COLO829 (cell line): ENCODE measurements around the gene B4GALT5.
"Not testable (repeated sequence)": the region's sequence is repeated elsewhere in the genome, so short reads cannot be mapped to it uniquely, and the experiment has no call there.

Source experiments
- DNase-seq: peaks from one replicate; pipeline ENCODE4 v3.0.0; 2012; ENCODE audit warnings: low spot score

Gene B4GALT5

DNA sequence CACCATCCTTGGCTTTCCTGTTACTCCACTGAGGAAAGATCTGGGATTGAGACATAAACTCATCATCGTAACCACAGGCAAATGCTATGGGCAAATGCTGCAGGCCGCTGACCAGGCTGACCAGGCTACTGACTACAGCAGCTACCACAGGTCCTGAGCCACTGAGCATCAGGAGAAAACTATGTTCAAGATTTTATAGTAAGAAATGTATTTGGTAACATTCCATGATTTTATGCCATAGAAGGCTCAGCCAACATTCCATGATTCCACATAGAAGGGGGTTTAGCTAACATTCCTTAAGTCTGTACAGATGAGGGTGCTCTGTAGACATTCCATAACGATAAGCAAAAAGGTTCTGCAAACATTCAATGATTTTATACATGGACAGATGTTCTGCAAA is 16.1 kb upstream of the B4GALT5 start:
- no peak for DNase-seq

DNA sequence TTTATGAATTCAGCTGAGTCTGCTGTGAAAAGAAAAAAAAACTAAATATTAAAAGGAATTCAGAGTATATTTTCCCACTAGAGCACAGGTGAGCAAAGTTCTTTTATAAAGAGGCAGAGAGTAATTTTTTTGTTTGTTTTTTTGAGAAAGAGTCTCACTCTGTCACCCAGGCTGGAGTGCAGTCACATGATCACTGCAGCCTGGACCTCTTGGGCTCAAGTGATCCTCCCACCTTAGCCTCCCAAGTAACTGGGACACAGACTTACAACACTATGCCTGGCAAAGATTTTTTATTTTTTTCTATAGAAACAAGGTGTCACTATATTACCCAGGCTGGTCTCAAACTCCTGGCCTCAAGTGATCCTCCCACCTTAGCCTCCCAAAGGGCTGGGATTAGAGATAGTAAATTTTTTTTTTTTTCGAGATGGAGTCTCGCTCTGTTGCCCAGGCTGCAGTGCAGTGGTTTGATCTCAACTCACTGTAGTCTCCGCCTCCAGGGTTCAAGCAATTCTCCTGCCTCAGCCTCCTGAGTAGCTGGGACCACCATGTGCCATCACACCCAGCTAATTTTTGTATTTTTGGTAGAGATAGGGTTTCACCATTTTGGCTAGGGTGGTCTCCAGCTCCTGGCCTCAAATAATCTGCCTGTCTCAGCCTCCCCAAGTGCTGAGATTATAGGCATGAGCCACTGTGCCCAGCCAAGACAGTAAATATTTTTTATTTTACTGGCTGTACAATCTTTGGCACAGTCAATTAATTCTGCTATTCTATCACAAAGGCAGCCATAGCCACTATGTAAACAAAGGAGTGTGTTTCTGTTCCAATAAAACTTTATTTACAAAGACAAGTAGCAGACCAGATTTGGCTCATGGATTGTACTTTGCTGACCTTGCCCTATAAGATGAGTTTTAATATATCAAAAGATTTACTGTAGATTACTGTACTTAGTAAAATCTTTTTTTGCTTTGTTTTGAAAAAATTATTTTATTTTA is 14.5 kb upstream of the B4GALT5 start:
- DNase-seq, result no peak

DNA sequence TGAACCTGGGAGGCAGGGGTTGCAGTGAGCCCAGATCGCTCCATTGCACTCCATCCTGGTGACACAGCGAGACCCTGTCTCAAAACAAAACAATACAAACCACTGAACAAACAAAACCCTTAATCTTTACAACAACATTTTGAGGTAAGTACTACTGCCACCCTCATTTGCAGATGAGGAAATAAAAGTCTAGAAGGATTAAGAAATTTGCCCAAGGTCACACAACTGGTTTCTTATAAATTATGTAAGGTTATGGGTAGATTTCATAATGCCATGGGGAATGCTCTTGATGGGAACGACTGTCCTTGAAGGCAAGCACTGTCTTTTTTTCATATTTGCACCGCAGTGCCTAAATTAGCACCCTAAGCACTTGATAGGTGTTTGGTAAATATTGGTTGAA is 13.8 kb upstream of the B4GALT5 start:
- no peak for DNase-seq

DNA sequence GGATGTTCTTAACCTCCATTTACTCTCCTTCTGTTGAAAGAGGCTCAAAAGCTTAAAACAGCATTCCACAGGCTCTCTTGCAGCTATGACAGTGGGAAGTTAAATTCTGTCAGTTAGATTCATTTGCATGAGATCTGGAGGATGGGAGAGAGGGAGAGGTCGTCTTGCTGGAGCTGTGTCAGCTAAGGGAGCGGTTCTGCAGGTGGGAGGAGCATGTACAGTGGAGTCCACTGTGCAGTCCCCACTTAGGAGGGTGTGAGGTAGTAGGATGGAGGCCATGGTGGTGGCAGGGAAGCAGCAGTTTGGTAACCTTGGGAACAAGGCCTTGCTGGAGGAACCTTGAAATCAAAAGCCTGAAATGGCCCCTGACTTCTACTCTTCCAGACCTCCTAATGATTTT is 12.0 kb upstream of the B4GALT5 start:
- no peak for DNase-seq

DNA sequence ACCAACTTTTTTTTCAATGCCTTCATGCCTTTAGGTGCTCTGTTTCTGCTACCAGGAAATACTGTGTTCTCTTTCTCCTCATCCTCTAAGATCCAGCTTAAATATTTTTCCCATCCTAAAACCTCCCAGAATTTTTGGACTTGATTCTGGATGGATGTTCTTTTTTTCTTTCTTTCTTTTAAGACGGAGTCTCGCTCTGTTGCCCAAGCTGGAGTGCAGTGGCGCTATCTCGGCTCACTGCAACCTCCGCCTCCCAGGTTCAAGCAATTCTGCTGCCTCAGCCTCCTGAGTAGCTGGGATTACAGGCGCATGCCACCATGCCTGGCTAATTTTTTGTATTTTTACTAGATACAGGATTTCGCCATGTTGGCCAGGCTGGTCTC is 11.5 kb upstream of the B4GALT5 start:
- not testable (repeated sequence) for DNase-seq

DNA sequence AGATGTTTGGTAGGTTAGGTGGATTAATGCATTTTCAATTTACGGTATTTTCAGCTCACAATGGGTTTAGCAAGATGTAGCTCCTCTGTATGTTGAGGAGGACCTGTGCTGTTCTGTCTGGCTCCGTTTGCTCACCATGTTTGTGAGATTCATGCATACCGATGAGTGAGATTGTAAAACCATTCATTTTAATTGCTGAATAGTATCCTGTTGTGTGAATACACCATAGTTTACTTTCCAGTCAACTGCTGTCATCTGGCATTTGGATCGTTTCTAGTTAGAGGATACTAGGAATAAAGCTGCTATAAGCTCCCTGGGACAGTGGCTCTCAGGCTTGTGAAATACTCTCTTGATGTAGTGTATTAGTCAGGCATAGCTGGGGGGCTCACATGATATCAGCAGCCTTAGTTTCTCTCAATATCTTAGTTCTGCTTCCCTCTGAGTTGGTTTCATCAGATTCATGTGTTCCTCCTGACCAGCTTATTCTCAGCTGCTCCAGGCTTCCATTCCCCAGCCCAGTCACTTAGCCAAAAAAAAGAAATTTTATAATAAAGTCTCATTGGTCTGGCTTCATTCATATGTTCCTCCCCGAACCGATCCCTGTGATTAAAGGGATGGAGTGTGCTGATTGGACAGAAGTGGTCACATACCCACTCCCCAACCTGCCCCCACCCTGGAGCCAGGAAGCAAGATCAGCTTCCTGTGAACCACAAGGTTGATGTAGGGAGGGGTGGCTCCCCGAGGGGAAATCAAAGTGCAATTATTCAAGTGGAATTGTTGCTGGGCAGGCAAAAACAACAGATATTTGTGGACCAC is 10.9 kb upstream of the B4GALT5 start:
- peak; percentile 80 for DNase-seq

DNA sequence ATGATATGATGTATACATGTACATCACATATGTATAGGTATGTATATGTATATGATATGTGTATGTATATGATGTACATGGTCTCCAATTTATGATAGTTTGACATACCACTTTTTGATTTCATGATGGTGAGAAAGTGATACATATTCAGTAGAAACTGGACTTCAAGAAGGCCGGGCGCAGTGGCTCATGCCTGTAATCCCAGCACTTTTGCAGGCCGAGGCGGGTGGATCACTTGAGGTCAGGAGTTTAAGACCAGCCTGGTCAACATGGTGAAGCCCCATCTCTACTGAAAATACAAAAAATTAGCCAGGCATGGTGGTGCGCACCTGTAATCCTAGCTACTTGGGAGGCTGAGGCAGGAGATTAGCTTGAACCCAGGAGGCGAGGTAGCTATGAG is 10.1 kb upstream of the B4GALT5 start:
- not testable (repeated sequence) for DNase-seq

DNA sequence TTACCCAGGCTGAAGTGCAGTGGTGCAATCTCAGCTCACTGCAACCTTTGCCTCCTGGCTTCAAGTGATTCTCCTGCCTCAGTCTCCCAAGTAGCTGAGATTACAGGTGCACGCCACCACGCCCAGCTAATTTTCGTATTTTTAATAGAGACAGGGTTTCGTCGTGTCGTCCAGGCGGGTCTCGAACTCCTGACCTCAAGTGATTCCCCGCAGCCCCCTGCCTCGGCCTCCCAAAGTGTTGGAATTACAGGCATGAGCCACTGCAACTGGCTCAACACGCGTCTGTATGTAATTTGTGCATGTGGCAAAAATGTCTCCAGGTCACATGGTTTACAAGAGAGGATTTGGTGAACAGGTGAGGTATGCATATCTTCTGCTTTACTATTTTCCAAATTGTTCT is 7.6 kb upstream of the B4GALT5 start:
- DNase-seq, result not testable (repeated sequence)

DNA sequence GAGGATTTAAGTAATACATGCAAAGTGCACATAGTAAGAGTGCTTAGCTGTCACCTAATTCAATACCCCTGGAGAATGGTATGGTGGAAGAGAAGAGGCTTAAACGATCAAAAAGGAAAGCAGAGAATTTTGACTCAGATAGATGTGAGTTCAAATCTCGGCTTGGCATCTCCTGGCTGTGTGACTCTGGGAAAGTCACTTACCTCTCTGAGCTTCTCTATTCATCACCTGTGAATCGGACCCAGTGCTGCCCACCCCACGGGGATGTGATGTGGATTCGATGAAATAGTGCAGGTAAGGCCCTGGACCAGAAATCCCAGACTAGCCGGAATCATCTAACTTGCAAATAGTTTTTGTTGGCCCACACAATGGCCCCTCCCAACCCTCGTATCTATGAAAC is 1.8 kb upstream of the B4GALT5 start:
- DNase-seq, result no peak

DNA sequence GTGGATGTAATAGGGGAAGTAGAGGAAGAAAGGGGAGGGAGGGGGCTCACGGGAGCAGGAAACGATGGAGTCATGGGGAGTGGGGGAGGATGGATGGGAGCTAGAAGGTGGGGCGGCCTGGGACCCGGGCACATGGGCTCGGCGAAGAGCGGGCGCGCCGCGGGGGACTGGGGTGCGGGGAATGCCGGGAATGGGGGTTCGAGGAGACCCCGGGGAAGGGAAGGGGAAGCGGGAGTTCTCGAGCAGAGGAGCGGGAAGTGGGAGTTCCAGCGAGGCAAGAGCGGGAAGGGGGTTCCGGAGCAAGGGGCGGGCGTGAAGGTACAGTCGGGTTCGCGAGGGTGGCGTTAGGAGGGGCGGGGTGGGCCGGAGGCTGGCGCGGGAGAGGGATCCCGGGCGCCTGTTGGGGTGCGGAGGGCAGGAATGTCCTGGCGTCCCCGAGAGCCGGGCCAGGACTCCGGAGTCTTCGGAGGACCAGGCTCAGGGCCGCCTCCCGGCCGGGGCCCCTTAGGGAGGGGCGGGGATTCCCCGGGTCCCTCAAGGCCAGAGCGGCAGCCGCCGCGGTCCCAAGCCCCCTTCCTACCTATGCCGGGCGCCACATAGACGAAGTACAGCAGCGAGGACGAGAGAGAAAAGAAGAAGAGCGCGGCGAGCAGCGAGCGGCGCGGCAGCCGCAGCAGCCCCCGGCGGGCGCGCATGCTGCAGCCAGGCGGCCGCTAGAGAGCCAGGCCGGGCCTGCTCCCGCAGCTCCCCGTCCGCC is 504 bp downstream of the B4GALT5 start:
- DNase-seq, result no peak

DNA sequence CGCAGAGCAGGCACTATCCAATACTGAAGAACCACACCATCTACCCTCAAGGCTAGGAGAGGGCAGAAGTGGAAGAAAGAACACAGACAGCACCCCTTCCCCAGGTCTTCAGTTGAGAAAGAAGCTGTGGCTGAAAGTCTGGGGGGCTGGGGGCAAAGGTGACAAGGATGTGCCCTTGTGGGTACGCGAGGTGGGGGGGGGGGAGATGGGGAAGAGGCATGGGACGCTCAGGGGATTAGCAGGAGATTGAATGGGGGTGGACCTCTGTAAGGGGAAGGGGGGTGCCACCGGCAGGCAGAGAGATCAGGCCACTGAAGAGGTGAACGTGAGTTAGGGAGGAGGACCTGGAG is 1.1 kb downstream of the B4GALT5 start:
- no peak for DNase-seq

DNA sequence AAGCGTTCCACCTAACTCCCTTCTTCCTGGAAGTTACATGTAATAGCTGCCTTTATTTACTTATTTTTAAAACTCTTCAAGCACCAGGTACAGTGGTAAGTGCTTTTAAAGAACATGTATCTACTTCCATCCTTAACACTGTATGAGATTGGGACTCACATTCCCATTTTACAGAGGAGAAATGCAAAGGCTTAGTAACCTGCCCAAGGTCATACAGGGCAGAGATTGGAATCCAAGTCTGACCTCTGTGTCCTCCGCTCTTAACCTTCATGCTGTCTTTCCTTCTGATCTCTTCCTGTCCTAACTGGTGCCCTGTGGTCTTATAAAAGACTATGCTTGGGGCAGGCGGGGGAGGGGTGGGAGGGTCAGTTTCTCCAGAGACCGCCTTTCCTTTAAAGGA is 1.6 kb downstream of the B4GALT5 start:
- no peak for DNase-seq

DNA sequence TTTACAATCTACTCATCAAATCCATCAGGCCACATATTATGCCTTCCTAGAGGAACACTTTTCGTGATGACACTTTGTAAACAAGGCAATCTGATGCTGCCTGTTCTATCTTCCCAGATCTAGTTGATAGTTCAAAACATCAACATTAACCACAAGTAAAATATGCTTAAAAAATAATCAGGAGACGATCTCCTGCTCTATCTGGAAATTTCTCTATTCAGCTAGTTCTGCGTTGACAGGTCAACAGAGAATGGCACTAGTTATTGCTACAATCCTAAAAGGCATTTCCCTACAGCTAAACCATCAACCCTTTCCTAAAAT is 2.1 kb downstream of the B4GALT5 start:
- DNase-seq, result no peak

DNA sequence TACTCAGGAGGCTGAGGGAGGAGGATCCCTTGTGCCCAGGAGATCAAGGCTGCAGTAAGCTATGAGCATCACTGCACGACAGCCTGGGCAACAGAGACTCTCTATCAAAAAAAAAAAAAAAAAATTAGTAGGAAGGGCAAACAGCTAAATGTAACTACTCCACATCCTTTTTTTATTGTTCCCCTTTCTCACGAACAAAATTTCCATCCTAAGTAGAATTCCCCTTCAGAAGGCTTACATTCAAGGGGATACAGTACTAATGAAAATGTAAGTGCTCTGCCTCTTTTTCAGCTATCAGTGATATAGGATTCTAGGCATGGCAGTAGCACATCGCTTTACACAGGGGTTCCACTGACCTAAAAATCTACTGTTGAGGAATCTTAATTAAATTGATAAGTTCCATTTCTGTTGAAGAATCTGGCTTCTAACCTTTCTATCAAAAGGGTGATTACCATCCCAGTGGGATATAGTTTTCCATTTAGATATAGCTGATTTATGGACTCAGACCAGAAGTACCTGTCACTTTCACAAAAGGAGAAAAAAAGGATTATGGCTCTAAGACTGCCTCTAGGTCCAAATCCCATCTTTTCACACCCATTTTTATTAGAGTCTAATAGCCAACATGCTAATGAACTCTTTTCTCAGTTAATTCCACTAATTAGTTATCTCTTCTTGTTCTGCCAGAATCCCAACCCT is 2.6 kb downstream of the B4GALT5 start:
- DNase-seq, result no peak

DNA sequence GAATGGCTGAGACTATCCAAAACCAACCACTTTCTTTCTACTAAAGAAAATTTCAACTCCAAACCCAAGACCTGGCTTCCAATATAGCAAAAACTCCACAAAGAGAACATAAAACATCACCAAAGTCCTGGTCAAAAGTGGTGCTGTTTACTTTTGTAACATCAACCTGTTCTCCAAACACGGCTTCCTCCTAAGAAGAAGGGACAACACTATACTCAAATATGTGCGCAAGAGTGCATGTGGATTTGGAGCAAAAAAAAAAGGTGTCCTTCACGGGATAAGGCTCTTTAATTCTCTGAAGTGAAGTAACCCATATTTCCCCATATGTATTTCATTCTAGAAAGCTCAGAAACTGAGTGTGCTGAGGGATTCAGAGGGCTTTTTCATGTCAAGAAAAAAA is 6.6 kb downstream of the B4GALT5 start:
- no peak for DNase-seq

DNA sequence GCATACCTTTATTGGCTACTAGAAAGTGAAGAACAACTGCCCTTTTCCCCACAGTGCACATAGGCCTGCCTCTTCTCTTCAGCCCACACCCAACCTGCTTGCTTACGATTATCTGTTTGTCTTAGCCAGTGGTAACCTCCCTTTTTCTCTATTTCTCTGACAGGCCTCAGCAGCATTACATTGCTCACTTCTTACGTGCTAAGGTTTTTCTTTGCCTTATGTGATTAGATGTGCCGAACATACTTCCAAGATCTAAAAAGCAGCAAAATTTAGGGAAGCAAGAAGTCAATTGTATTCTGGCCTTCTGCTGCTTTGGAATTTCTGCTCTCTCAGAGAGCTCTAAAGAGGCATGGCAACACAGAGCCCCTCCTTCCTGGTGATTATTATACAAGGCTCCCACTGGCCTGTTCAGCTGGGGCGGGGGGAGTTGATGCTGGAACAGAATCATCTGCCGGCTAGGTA is 7.0 kb downstream of the B4GALT5 start:
- no peak for DNase-seq

DNA sequence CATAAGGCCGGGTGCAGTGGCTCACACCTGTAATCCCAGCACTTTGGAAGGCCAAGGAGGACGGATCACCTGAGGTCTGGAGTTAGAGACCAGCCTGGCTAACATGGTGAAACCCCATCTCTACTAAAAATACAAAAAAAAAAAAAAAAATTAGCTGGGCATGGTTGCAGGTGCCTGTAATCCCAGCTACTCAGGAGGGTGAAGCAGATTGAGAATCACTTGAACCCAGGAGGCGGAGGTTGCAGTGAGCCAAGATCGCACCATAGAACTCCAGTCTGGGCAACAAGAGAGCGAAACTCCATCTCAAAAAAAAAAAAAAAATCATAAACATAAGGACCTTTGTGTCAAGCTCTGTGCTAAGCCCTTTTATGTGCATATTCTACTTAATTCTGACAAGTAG is 7.8 kb downstream of the B4GALT5 start:
- DNase-seq, result not testable (repeated sequence)

DNA sequence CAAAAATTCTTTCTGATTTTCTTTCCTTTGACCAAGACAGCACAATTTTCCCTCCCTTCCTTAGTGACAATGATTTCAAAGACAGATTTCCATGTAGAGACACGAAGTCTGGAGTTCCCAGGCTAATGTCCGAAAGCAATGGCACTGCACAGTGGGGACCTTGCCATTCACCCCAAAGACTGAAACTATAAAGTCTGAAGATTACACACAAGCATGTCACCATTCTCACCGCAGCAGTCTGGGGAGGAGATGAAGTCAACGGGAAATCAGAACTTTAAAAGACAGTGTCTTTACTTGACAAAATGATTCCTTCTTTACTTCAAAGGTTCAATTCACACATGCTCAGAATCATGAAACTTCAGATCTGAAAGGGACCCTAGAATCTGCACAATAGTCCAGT is 8.3 kb downstream of the B4GALT5 start:
- no peak for DNase-seq

DNA sequence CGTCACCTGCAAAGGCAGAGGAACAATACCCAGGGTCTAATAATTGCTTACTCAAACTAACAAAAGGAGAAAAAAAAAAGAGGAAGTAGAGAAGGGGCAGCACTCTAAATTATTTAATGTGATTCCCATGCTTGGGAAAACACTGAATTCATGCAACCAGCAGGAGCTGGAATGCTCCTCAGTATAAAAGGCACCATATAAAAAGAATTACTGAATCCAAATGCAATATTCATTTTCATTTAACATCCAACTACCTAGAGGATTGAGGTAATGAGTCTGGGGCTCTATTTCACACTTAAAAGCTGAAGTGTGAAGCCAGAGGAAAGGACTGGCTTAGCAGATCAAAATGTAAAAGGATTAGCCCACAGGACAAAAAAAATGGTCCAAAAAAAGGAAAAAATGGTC is 8.7 kb downstream of the B4GALT5 start:
- DNase-seq, result no peak

DNA sequence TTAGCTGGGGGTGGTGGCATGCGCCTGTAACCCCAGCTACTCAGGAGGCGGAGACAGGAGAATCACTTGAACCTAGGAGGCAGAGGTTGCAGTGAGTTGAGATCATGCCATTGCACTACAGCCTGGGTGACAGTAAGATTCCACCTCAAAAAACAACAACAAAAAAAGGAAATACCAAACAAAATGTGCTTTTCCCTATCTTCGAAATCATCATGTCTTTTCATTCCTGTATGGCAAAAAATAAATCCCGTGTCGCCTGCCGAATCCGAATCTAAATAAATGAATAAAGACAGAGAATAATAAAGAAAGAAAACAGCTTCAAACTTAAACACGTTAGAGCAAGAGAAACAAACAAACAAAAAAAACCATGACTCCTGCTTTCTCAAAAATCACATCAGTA is 11.8 kb downstream of the B4GALT5 start:
- DNase-seq, result no peak

DNA sequence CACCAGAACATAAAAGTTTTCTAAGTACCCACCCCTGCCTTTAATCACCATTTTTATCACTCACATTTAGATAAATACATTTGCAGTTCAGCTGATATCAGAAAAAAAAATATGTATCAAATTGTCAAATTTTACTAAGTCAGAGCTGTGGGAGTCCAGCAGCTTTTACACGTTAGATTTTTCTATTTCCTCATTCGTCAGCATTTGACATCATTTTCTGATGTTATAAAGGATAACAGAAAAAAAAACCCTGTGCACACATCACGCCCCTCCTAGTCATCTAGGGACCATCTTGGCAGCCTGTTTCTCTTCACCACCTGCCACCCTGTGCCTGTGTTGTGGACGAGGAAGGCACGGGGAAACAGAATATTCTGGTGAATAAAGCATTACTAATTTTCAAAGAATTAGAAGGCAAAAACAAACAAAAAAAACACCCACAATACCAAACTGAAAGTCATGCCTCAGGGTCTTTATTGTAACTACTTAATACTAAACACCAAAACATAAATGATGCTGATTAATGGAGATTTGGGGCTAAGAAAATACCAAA is 12.4 kb downstream of the B4GALT5 start:
- DNase-seq, result no peak
